Measurements from ENCODE around the gene KMT2C. TPM values are rescaled to one million over a fixed set of nuclear protein-coding genes. Genes with fewer than 3 reads are reported as not detected.
A peak's percentile ranks its signal among the peaks of the same experiment; 100 is the strongest.
"Not testable (repeated sequence)": the region's sequence is repeated elsewhere in the genome, so short reads cannot be mapped to it uniquely, and the experiment has no call there.

The KMT2C gene
- 10 to 100 TPM; 78.8 to 88.9 TPM for total RNA-seq
- long read RNA-seq, donor 1, partial matches to known transcripts: 15 of 27 reads
- long read RNA-seq, donor 1, other reads (novel, unspliced or antisense): 12 of 27 reads
- long read RNA-seq, donor 2, partial matches to known transcripts: 10 of 17 reads
- long read RNA-seq, donor 2, other reads (novel, unspliced or antisense): 7 of 17 reads

GRCh38 chr7:152435384-152436110, at the start of gene KMT2C:
KMT2C (minus strand) TSS chr7:152436003; CDS start chr7:152435786, 217 bp downstream.
- intact Hi-C loops (cut with DNase I): no loop called here
- peak; percentile 85 for DNase-seq (ENCODE audit: low spot score)

- DNase-seq (ENCODE audit: low spot score): peak; percentile 40
- intact Hi-C loops (cut with DNase I): no loop called here
These were observed 45.3 kb upstream of the KMT2C start for GRCh38 chr7:152481082-152481481.

- no peak for DNase-seq (ENCODE audit: low spot score)
- intact Hi-C loops (cut with DNase I): no loop called here
These were observed 44.9 kb upstream of the KMT2C start for GRCh38 chr7:152480664-152481063.

GRCh38 chr7:152479595-152479994, 43.8 kb upstream of the KMT2C start:
- intact Hi-C loops (cut with DNase I): no loop called here
- peak; percentile 16 for DNase-seq (ENCODE audit: low spot score)

- intact Hi-C loops (cut with DNase I): no loop called here
- DNase-seq (ENCODE audit: low spot score): no peak
These were observed 42.3 kb upstream of the KMT2C start for GRCh38 chr7:152478140-152478539.

- intact Hi-C loops (cut with DNase I): no loop called here
- no peak for DNase-seq (ENCODE audit: low spot score)
These were observed 41.3 kb upstream of the KMT2C start for GRCh38 chr7:152477079-152477478.

- no peak for DNase-seq (ENCODE audit: low spot score)
- intact Hi-C loops (cut with DNase I): no loop called here
These were observed 40.7 kb upstream of the KMT2C start for GRCh38 chr7:152476551-152476950.

- peak; percentile 69 for DNase-seq (ENCODE audit: low spot score)
- intact Hi-C loops (cut with DNase I): not testable (repeated sequence)
These were observed 35.3 kb upstream of the KMT2C start for GRCh38 chr7:152471023-152471620.

- intact Hi-C loops (cut with DNase I): not testable (repeated sequence)
These were observed 34.6 kb upstream of the KMT2C start for GRCh38 chr7:152470251-152471022.

GRCh38 chr7:152469576-152469975, 33.8 kb upstream of the KMT2C start:
- intact Hi-C loops (cut with DNase I): not testable (repeated sequence)
- peak; percentile 11 for DNase-seq (ENCODE audit: low spot score)

More at GRCh38 chr7:152470251-152471022, 34.6 kb upstream of the KMT2C start:
- peak; percentile 9 for DNase-seq (ENCODE audit: low spot score)

GRCh38 chr7:152467225-152467624, 31.4 kb upstream of the KMT2C start:
- intact Hi-C loops (cut with DNase I): no loop called here
- DNase-seq (ENCODE audit: low spot score): peak; percentile 51

- no peak for DNase-seq (ENCODE audit: low spot score)
- intact Hi-C loops (cut with DNase I): no loop called here
These were observed 29.2 kb upstream of the KMT2C start for GRCh38 chr7:152465119-152465387.

GRCh38 chr7:152464312-152465118, 28.7 kb upstream of the KMT2C start:
- peak; percentile 94 for DNase-seq (ENCODE audit: low spot score)
- intact Hi-C loops (cut with DNase I): no loop called here

GRCh38 chr7:152463709-152464311, 28.0 kb upstream of the KMT2C start:
- DNase-seq (ENCODE audit: low spot score): peak; percentile 100
- intact Hi-C loops (cut with DNase I): no loop called here

GRCh38 chr7:152462995-152463708, 27.3 kb upstream of the KMT2C start:
- no peak for DNase-seq (ENCODE audit: low spot score)
- intact Hi-C loops (cut with DNase I): no loop called here

GRCh38 chr7:152459724-152460251, 24.0 kb upstream of the KMT2C start:
- intact Hi-C loops (cut with DNase I): no loop called here
- DNase-seq (ENCODE audit: low spot score): no peak

GRCh38 chr7:152451356-152451755, 15.6 kb upstream of the KMT2C start:
- intact Hi-C loops (cut with DNase I): no loop called here
- no peak for DNase-seq (ENCODE audit: low spot score)

GRCh38 chr7:152445386-152446008, 9.7 kb upstream of the KMT2C start:
- DNase-seq (ENCODE audit: low spot score); intact Hi-C loops (cut with DNase I): not testable (repeated sequence)

All from posterior vena cava (tissue), 2 donors.